OCI-LY3 (cell line): ENCODE data around the gene SPATA2.

ENCODE experiments used
- CTCF ChIP-seq: fragments of 200-600, 300-600 bp; sonication (generic); IDR thresholded peaks from 2 replicates; pipeline ENCODE4 v1.5.1; 2014; ENCODE audit warnings: antibody characterized with exemption, low read length, low read depth
- EZH2phosphoT487 ChIP-seq: fragments of 200-600 bp; shearing (Covaris generic); IDR thresholded peaks from 2 replicates; pipeline ENCODE4 v1.6.1; 2018; ENCODE audit warnings: antibody characterized with exemption, mixed run types, low read depth

GRCh38 chr20:49882171-49882970 lies 33.0 kb downstream of the SPATA2 start:
- TF ChIP-seq CTCF: no peak
- TF ChIP-seq EZH2phosphoT487: no peak
